ENCODE results near the gene LAP3. TPM values are rescaled to one million over a fixed set of nuclear protein-coding genes. Genes with fewer than 3 reads are reported as not detected.

The LAP3 gene
- total and polyA plus RNA-seq, 2 donors from 2014 or later: 108 to 123 TPM

DNA sequence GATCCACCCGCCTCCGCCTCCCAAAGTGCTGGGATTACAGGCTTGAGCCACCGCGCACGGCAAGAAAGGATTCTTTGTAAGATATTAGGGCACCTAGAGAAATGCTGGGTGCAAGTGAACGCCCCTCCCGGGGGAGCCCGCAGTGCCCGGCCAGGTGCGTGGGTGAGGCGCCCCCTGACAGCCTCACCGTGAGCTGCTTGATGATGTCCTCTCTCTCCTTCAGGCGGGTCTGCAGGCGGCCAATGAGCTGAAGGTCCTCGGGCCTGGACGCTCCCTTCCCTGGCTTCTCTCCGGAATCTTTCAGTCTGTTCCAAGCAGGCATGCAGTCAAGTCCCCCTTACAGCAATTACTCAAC is 59.3 kb downstream of the LAP3 start:
- FAIRE-seq (no peak), DNase-seq (peak in 1 of 5 donors; percentile 41)
- Histone ChIP-seq H3K4me1 (ENCODE audit: control insufficient read depth in 2 of 3, insufficient read depth in 2 of 3, low read depth in 1 of 3, low read length in 3 of 3) (no peaks in the 10 kb centered on the region), H3K4me3 (ENCODE audit: low read length in 3 of 3) (no peak overlapping the region), H3K36me3 (ENCODE audit: control insufficient read depth in 2 of 3, insufficient read depth in 3 of 3, low read length in 3 of 3) (peaks cover 6 to 24% (median 15%) of the 10 kb centered on the region in 3 donors), H3K9me3 (ENCODE audit: control insufficient read depth in 2 of 3, insufficient read depth in 1 of 3, low read length in 3 of 3) (no peaks in the 10 kb centered on the region), H3K9ac (ENCODE audit: low read length in 3 of 3) (no peak overlapping the region), H3K27me3 (ENCODE audit: control insufficient read depth, insufficient read depth, low read length) (no peaks in the 10 kb centered on the region), H3K27ac (ENCODE audit: low read depth in 2 of 2, low read length in 2 of 2) (no peak overlapping the region)
- TF ChIP-seq, protein P1, sequence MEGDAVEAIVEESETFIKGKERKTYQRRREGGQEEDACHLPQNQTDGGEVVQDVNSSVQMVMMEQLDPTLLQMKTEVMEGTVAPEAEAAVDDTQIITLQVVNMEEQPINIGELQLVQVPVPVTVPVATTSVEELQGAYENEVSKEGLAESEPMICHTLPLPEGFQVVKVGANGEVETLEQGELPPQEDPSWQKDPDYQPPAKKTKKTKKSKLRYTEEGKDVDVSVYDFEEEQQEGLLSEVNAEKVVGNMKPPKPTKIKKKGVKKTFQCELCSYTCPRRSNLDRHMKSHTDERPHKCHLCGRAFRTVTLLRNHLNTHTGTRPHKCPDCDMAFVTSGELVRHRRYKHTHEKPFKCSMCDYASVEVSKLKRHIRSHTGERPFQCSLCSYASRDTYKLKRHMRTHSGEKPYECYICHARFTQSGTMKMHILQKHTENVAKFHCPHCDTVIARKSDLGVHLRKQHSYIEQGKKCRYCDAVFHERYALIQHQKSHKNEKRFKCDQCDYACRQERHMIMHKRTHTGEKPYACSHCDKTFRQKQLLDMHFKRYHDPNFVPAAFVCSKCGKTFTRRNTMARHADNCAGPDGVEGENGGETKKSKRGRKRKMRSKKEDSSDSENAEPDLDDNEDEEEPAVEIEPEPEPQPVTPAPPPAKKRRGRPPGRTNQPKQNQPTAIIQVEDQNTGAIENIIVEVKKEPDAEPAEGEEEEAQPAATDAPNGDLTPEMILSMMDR (IDR thresholded peaks at IDR 0.05; ENCODE audit: borderline replicate concordance, extremely low read depth, insufficient read depth): no peak
- intact Hi-C loops (cut with DNase I): loop anchor here (5.0 kb wide), 1 partner anchor 89 kb away; no protein-coding TSS in a partner anchor

- TF ChIP-seq, protein P1 (IDR thresholded peaks at IDR 0.05; ENCODE audit: borderline replicate concordance, extremely low read depth, insufficient read depth): peak; percentile 83
- no peak for FAIRE-seq
- intact Hi-C loops (cut with DNase I): loop anchor here (5.0 kb wide), 1 partner anchor 90 kb away; no protein-coding TSS in a partner anchor
These were observed 60.0 kb downstream of the LAP3 start for GRCh38 chr4:17636696-17637622.

DNA sequence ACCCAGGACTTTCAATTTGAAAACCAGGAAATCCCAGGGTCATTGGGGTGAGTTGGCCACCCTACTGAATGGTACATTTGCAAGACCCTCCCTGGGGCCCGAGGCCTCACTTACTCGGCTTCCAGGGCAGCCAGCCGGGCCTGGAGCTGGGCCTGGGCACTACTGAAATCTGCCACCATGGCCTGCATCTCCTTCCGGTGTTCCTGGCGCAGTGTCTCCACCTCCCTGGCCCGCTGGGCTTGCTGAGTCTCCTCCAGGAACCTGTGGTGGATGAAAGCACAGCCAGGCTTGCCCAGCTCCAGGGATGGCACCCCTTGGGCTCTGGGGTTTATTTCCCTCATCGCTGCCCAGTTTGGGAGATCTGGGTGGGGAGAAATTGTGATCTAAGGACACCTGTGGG is 62.1 kb downstream of the LAP3 start:
- intact Hi-C loops (cut with DNase I): loop anchor here (5.0 kb wide), 1 partner anchor 92 kb away; no protein-coding TSS in a partner anchor
- Histone ChIP-seq H3K27me3 (ENCODE audit: control insufficient read depth, insufficient read depth, low read length) (no peaks in the 10 kb centered on the region), H3K9me3 (ENCODE audit: control insufficient read depth in 2 of 3, insufficient read depth in 1 of 3, low read length in 3 of 3) (peaks cover 0 to 4% (median 0%) of the 10 kb centered on the region in 3 donors), H3K4me1 (ENCODE audit: control insufficient read depth in 2 of 3, insufficient read depth in 2 of 3, low read depth in 1 of 3, low read length in 3 of 3) (no peaks in the 10 kb centered on the region), H3K27ac (ENCODE audit: low read depth in 2 of 2, low read length in 2 of 2) (no peak overlapping the region), H3K4me3 (ENCODE audit: low read length in 3 of 3) (no peak overlapping the region), H3K36me3 (ENCODE audit: control insufficient read depth in 2 of 3, insufficient read depth in 3 of 3, low read length in 3 of 3) (peaks cover 0 to 8% (median 5%) of the 10 kb centered on the region in 3 donors), H3K9ac (ENCODE audit: low read length in 3 of 3) (no peak overlapping the region)
- no peak for FAIRE-seq
- TF ChIP-seq, protein P1 (IDR thresholded peaks at IDR 0.05; ENCODE audit: borderline replicate concordance, extremely low read depth, insufficient read depth): no peak
- no peak for DNase-seq

More at GRCh38 chr4:17636696-17637622, 60.0 kb downstream of the LAP3 start:
- H3K9ac ChIP-seq (ENCODE audit: low read length in 3 of 3): no peak overlapping the region
- DNase-seq: peak; percentile 73 to 85 (median 77)
- no peak overlapping the region for H3K4me3 ChIP-seq (ENCODE audit: low read length in 3 of 3)
- no peaks in the 10 kb centered on the region for H3K9me3 ChIP-seq (ENCODE audit: control insufficient read depth in 2 of 3, insufficient read depth in 1 of 3, low read length in 3 of 3)
- H3K36me3 ChIP-seq (ENCODE audit: control insufficient read depth in 2 of 3, insufficient read depth in 3 of 3, low read length in 3 of 3): peaks cover 2 to 24% (median 10%) of the 10 kb centered on the region in 3 donors
- no peak overlapping the region for H3K27ac ChIP-seq (ENCODE audit: low read depth in 2 of 2, low read length in 2 of 2)
- H3K27me3 ChIP-seq (ENCODE audit: control insufficient read depth, insufficient read depth, low read length): no peaks in the 10 kb centered on the region
- H3K4me1 ChIP-seq (ENCODE audit: control insufficient read depth in 2 of 3, insufficient read depth in 2 of 3, low read depth in 1 of 3, low read length in 3 of 3): no peaks in the 10 kb centered on the region

Data from kidney (tissue), 14 donors.